SH-SY5Y (cell line): ENCODE data around the gene PI4KA.

Source experiments
- GATA2 ChIP-seq: IDR thresholded peaks from 2 replicates; pipeline ENCODE4 v1.6.1; 2011; ENCODE audit warnings: mild to moderate bottlenecking, low read depth, low read length
- GATA3 ChIP-seq: IDR thresholded peaks from 2 replicates; pipeline ENCODE4 v1.6.1; 2011; ENCODE audit warnings: low read depth, mild to moderate bottlenecking, low read length, moderate library complexity

Gene PI4KA

GRCh38 chr22:20840646-20841371 is 17.8 kb downstream of the PI4KA start:
- TF ChIP-seq GATA3 (no peak), GATA2 (no peak)

GRCh38 chr22:20839837-20840645 is 18.6 kb downstream of the PI4KA start:
- TF ChIP-seq GATA3 (no peak), GATA2 (no peak)

- no peak for TF ChIP-seq GATA3
- TF ChIP-seq GATA2: no peak
Observed at GRCh38 chr22:20836987-20837823, 21.4 kb downstream of the PI4KA start.

- TF ChIP-seq GATA2: no peak
- TF ChIP-seq GATA3: no peak
Observed at GRCh38 chr22:20834725-20835124, 23.9 kb downstream of the PI4KA start.

- TF ChIP-seq GATA3: no peak
- TF ChIP-seq GATA2: no peak
Observed at GRCh38 chr22:20834206-20834605, 24.4 kb downstream of the PI4KA start.

GRCh38 chr22:20833225-20833665 is 25.4 kb downstream of the PI4KA start:
- no peak for TF ChIP-seq GATA2
- no peak for TF ChIP-seq GATA3

GRCh38 chr22:20829491-20830134 is 29.0 kb downstream of the PI4KA start:
- no peak for TF ChIP-seq GATA2
- no peak for TF ChIP-seq GATA3

GRCh38 chr22:20825624-20826023 is 33.0 kb downstream of the PI4KA start:
- TF ChIP-seq GATA2 (no peak), GATA3 (no peak)

- no peak for TF ChIP-seq GATA3
- no peak for TF ChIP-seq GATA2
Observed at GRCh38 chr22:20823264-20823663, 35.3 kb downstream of the PI4KA start.

GRCh38 chr22:20822240-20822639 is 36.4 kb downstream of the PI4KA start:
- TF ChIP-seq GATA2: no peak
- no peak for TF ChIP-seq GATA3

GRCh38 chr22:20819471-20819870 is 39.1 kb downstream of the PI4KA start:
- TF ChIP-seq GATA3 (no peak), GATA2 (no peak)

GRCh38 chr22:20818471-20818870 is 40.1 kb downstream of the PI4KA start:
- no peak for TF ChIP-seq GATA2
- TF ChIP-seq GATA3: no peak

- TF ChIP-seq GATA3: no peak
- no peak for TF ChIP-seq GATA2
Observed at GRCh38 chr22:20816559-20816958, 42.1 kb downstream of the PI4KA start.

GRCh38 chr22:20815477-20816050 is 43.0 kb downstream of the PI4KA start:
- no peak for TF ChIP-seq GATA2
